SK-N-MC (cell line): ENCODE measurements around the gene CRB1.
A peak's percentile ranks its signal among the peaks of the same experiment; 100 is the strongest.

Experiments
- DNase-seq: peaks from one replicate; pipeline ENCODE4 v3.0.0-alpha.2; 2011; ENCODE audit warnings: low read depth, low spot score
- H3K27ac ChIP-seq: fragments of 200-600 bp; sonication (generic); 2 replicates; pipeline ENCODE4 v1.5.1; 2016; ENCODE audit warnings: mixed run types
- H3K36me3 ChIP-seq: fragments of 200-600 bp; sonication (generic); 2 replicates; pipeline ENCODE4 v1.6.1; 2017; ENCODE audit warnings: antibody characterized with exemption, low read length, mixed read lengths; ENCODE audit not compliant: insufficient read depth
- H3K4me3 ChIP-seq: fragments of 200-600 bp; sonication (generic); 2 replicates; pipeline ENCODE4 v1.5.1; 2016
- H3K9ac ChIP-seq: fragments of 200-600 bp; sonication (generic); 2 replicates; pipeline ENCODE4 v1.8.0; 2017; ENCODE audit warnings: mixed run types, mixed read lengths; ENCODE audit not compliant: insufficient read length
- H3K9me3 ChIP-seq: fragments of 200-600 bp; sonication (generic); 2 replicates; pipeline ENCODE4 v1.6.1; 2017; ENCODE audit warnings: low read depth, mild to moderate bottlenecking, antibody characterized with exemption, low read length, moderate library complexity, mixed read lengths
- EZH2 ChIP-seq: fragments of 200-600 bp; sonication (generic); IDR thresholded peaks from one replicate; pipeline ENCODE4 v1.6.1; 2017; ENCODE audit warnings: antibody characterized with exemption
- FOXP2 ChIP-seq: optimal IDR thresholded peaks from 2 replicates; pipeline ENCODE3; 2011; ENCODE audit warnings: mild to moderate bottlenecking, moderate library complexity; ENCODE audit not compliant: insufficient read depth; ENCODE audit errors: extremely low read length, control extremely low read depth
- POLR2AphosphoS5 ChIP-seq: IDR thresholded peaks from 2 replicates; pipeline ENCODE4 v1.6.1; 2012; ENCODE audit warnings: mild to moderate bottlenecking, low read depth, low read length, borderline replicate concordance

CRB1 gene

GRCh38 chr1:197366996-197367395, 98.9 kb downstream of the CRB1 start:
- Histone ChIP-seq H3K9ac (no peak overlapping the region), H3K27ac (no peak overlapping the region), H3K4me3 (no peak overlapping the region), H3K36me3 (no peaks in the 10 kb centered on the region), H3K9me3 (no peaks in the 10 kb centered on the region)
- no peak for DNase-seq
- no peak for TF ChIP-seq FOXP2

- TF ChIP-seq POLR2AphosphoS5 (no peak), EZH2 (no peak), FOXP2 (no peak)
- Histone ChIP-seq H3K9ac (no peak overlapping the region), H3K27ac (no peak overlapping the region), H3K36me3 (no peaks in the 10 kb centered on the region), H3K9me3 (no peaks in the 10 kb centered on the region), H3K4me3 (no peak overlapping the region)
- DNase-seq, result no peak
Observed at GRCh38 chr1:197367627-197368026, 99.6 kb downstream of the CRB1 start.

- TF ChIP-seq FOXP2 (no peak), POLR2AphosphoS5 (no peak), EZH2 (no peak)
- H3K9ac ChIP-seq, result no peak overlapping the region
- H3K9me3 ChIP-seq, result no peaks in the 10 kb centered on the region
- H3K4me3 ChIP-seq, result no peak overlapping the region
- H3K27ac ChIP-seq, result no peak overlapping the region
- H3K36me3 ChIP-seq, result no peaks in the 10 kb centered on the region
- no peak for DNase-seq
Observed at GRCh38 chr1:197374428-197374827, 106.4 kb downstream of the CRB1 start.

- Histone ChIP-seq H3K9ac (no peak overlapping the region), H3K36me3 (no peaks in the 10 kb centered on the region), H3K27ac (no peak overlapping the region), H3K9me3 (no peaks in the 10 kb centered on the region), H3K4me3 (no peak overlapping the region)
- no peak for DNase-seq
- TF ChIP-seq EZH2, result no peak
- no peak for TF ChIP-seq FOXP2
Observed at GRCh38 chr1:197384471-197384870, 116.4 kb downstream of the CRB1 start.

- H3K4me3 ChIP-seq, result no peak overlapping the region
- no peak overlapping the region for H3K9ac ChIP-seq
- TF ChIP-seq FOXP2, result no peak
- no peak for TF ChIP-seq EZH2
- TF ChIP-seq POLR2AphosphoS5, result no peak
- no peak overlapping the region for H3K27ac ChIP-seq
- no peaks in the 10 kb centered on the region for H3K9me3 ChIP-seq
- no peaks in the 10 kb centered on the region for H3K36me3 ChIP-seq
- no peak for DNase-seq
Observed at GRCh38 chr1:197388801-197389200, 120.7 kb downstream of the CRB1 start.

GRCh38 chr1:197390856-197391255, 122.8 kb downstream of the CRB1 start:
- Histone ChIP-seq H3K4me3 (peak overlapping the region; percentile 14), H3K9ac (no peak overlapping the region), H3K27ac (peak overlapping the region; percentile 90), H3K36me3 (no peaks in the 10 kb centered on the region), H3K9me3 (no peaks in the 10 kb centered on the region)
- TF ChIP-seq EZH2, result no peak
- peak; percentile 32 for DNase-seq

GRCh38 chr1:197391303-197392226, 123.5 kb downstream of the CRB1 start:
- Histone ChIP-seq H3K36me3 (no peaks in the 10 kb centered on the region), H3K27ac (peak overlapping the region; percentile 90), H3K9ac (no peak overlapping the region), H3K9me3 (no peaks in the 10 kb centered on the region), H3K4me3 (peak overlapping the region; percentile 14)
- DNase-seq, result peak; percentile 65
- TF ChIP-seq FOXP2, result peak; percentile 60
- no peak for TF ChIP-seq EZH2

GRCh38 chr1:197392541-197392940, 124.5 kb downstream of the CRB1 start:
- Histone ChIP-seq H3K36me3 (no peaks in the 10 kb centered on the region), H3K9me3 (no peaks in the 10 kb centered on the region), H3K4me3 (no peak overlapping the region), H3K9ac (no peak overlapping the region), H3K27ac (no peak overlapping the region)
- no peak for DNase-seq
- no peak for TF ChIP-seq EZH2
- TF ChIP-seq POLR2AphosphoS5, result no peak
- TF ChIP-seq FOXP2, result no peak

GRCh38 chr1:197393105-197393504, 125.1 kb downstream of the CRB1 start:
- TF ChIP-seq POLR2AphosphoS5 (no peak), FOXP2 (no peak), EZH2 (no peak)
- H3K27ac ChIP-seq, result no peak overlapping the region
- H3K4me3 ChIP-seq, result no peak overlapping the region
- no peaks in the 10 kb centered on the region for H3K9me3 ChIP-seq
- H3K36me3 ChIP-seq, result no peaks in the 10 kb centered on the region
- DNase-seq, result no peak
- H3K9ac ChIP-seq, result no peak overlapping the region
